ENCODE measurements around the gene SST.

- TF ChIP-seq, protein P1, sequence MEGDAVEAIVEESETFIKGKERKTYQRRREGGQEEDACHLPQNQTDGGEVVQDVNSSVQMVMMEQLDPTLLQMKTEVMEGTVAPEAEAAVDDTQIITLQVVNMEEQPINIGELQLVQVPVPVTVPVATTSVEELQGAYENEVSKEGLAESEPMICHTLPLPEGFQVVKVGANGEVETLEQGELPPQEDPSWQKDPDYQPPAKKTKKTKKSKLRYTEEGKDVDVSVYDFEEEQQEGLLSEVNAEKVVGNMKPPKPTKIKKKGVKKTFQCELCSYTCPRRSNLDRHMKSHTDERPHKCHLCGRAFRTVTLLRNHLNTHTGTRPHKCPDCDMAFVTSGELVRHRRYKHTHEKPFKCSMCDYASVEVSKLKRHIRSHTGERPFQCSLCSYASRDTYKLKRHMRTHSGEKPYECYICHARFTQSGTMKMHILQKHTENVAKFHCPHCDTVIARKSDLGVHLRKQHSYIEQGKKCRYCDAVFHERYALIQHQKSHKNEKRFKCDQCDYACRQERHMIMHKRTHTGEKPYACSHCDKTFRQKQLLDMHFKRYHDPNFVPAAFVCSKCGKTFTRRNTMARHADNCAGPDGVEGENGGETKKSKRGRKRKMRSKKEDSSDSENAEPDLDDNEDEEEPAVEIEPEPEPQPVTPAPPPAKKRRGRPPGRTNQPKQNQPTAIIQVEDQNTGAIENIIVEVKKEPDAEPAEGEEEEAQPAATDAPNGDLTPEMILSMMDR (IDR thresholded peaks at IDR 0.05), result no peak
- TF ChIP-seq POLR2A (IDR thresholded peaks at IDR 0.05) (no peak), POLR2AphosphoS5 (IDR thresholded peaks at IDR 0.05) (no peak), EP300 (IDR thresholded peaks at IDR 0.05) (no peak)
Observed at GRCh38 chr3:187693431-187693830, 23.2 kb upstream of the SST start.

Data from stomach (tissue), 4 donors.